Inflammatory macrophage (primary cell): ENCODE data around the gene SH3GLB1.

Source experiments
- DNase-seq, 2 donors: peaks; one replicate each; pipeline ENCODE4 v3.0.0-alpha.2; 2020 to 2022

SH3GLB1 gene

GRCh38 chr1:86739648-86740509, 35.5 kb downstream of the SH3GLB1 start:
- no peak for DNase-seq

GRCh38 chr1:86741947-86742572, 37.7 kb downstream of the SH3GLB1 start:
- DNase-seq, result peak; percentile 28 to 36

- no peak for DNase-seq
These were observed 42.9 kb downstream of the SH3GLB1 start for GRCh38 chr1:86747304-86747703.

GRCh38 chr1:86748622-86749373, 44.4 kb downstream of the SH3GLB1 start:
- no peak for DNase-seq

GRCh38 chr1:86750076-86750475, 45.7 kb downstream of the SH3GLB1 start:
- no peak for DNase-seq

- no peak for DNase-seq
These were observed 46.2 kb downstream of the SH3GLB1 start for GRCh38 chr1:86750530-86750929.

GRCh38 chr1:86751923-86752322, 47.5 kb downstream of the SH3GLB1 start:
- DNase-seq, result no peak

GRCh38 chr1:86753700-86754099, 49.3 kb downstream of the SH3GLB1 start:
- no peak for DNase-seq

GRCh38 chr1:86754265-86754974, 50.0 kb downstream of the SH3GLB1 start:
- DNase-seq, result no peak

- DNase-seq, result no peak
These were observed 51.7 kb downstream of the SH3GLB1 start for GRCh38 chr1:86756062-86756406.

- peak; percentile 91 to 98 for DNase-seq
These were observed 53.1 kb downstream of the SH3GLB1 start for GRCh38 chr1:86757272-86757984.

- DNase-seq, result no peak
These were observed 54.2 kb downstream of the SH3GLB1 start for GRCh38 chr1:86758570-86758969.

- no peak for DNase-seq
These were observed 55.8 kb downstream of the SH3GLB1 start for GRCh38 chr1:86760199-86760598.

GRCh38 chr1:86762336-86762735, 58.0 kb downstream of the SH3GLB1 start:
- no peak for DNase-seq

- DNase-seq, result no peak
These were observed 60.1 kb downstream of the SH3GLB1 start for GRCh38 chr1:86764523-86764922.

GRCh38 chr1:86765073-86765472, 60.7 kb downstream of the SH3GLB1 start:
- DNase-seq, result no peak

- DNase-seq, result no peak
These were observed 61.3 kb downstream of the SH3GLB1 start for GRCh38 chr1:86765674-86766073.

GRCh38 chr1:86768554-86768953, 64.2 kb downstream of the SH3GLB1 start:
- DNase-seq, result no peak

- DNase-seq, result no peak
These were observed 64.7 kb downstream of the SH3GLB1 start for GRCh38 chr1:86769065-86769464.

GRCh38 chr1:86773341-86774288, 69.2 kb downstream of the SH3GLB1 start:
- peak; percentile 52 to 63 for DNase-seq
